ENCODE data around the gene DAPK1.
"Not testable (repeated sequence)": the region's sequence is repeated elsewhere in the genome, so short reads cannot be mapped to it uniquely, and the experiment has no call there.

Gene DAPK1

GRCh38 chr9:87498811-87499360, 1.2 kb downstream of the DAPK1 start:
- no peak for DNase-seq

GRCh38 chr9:87499424-87500017, 1.9 kb downstream of the DAPK1 start:
- no peak for DNase-seq

DNA sequence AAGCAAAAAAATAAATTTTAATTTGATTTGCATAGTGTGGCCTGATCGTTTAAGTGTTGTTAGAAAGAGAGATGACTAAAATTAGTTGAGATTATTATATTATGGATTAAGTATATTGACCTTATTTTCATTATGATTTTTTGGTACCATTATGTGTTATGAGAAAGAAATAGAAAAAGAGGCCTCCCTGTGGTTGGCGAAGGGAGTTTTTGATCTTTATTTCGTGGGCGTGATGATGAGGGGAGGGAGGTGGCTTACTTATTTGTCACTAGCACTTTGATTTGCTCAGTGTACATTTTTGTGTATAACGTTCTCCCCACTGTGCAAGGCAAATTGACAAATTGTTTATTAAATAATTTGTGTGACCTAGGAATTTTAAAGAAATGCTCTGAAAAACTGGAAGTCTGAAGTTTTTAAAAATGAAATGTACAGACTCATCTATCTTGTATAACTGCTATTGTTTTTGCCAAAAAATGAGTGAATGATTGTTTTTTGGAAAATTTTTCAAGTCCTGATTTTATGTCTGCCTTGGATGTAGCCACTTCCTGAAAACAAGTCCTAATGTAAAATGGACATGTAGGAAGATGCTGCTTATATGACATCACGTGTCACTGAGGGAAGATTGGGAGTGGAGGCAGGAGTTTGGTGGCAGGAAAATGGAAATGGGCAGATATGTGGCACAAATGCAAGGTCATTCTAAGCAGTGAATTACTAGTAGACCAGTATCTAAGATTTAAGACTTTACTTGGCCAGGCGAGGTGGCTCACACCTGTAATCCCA, 3.0 kb downstream of the DAPK1 start:
- no peak for DNase-seq

- DNase-seq: not testable (repeated sequence)
Measured at GRCh38 chr9:87501271-87501656, 3.6 kb downstream of the DAPK1 start.

- no peak for DNase-seq
Measured at GRCh38 chr9:87501806-87502205, 4.1 kb downstream of the DAPK1 start.

GRCh38 chr9:87502391-87503221, 4.9 kb downstream of the DAPK1 start:
- no peak for DNase-seq

GRCh38 chr9:87503430-87503829, 5.8 kb downstream of the DAPK1 start:
- DNase-seq: no peak

GRCh38 chr9:87503927-87504326, 6.3 kb downstream of the DAPK1 start:
- no peak for DNase-seq

- no peak for DNase-seq
Measured at GRCh38 chr9:87504938-87505337, 7.3 kb downstream of the DAPK1 start.

- no peak for DNase-seq
Measured at GRCh38 chr9:87505869-87506678, 8.4 kb downstream of the DAPK1 start.

GRCh38 chr9:87507576-87507975, 9.9 kb downstream of the DAPK1 start:
- no peak for DNase-seq

GRCh38 chr9:87510252-87510683, 12.6 kb downstream of the DAPK1 start:
- DNase-seq: no peak

DNA sequence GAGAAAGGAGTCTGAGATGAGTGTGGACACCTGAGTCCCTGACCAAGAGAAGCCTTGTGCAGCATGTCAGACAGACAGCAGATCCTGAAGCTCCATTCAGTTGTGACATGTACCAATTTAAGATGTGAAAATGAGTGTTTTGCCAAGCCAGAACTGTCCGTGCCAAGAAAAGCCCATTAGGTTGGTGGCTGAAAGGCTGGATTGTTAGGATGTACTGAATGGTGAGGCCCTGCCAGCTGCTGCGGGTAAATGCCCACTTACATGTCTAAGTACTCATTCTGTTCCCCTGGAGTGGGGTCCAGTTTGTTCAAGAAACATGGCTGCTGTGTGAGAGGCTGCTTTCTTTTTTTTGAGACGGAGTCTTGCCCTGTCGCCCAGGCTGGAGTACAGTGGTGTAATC, 14.6 kb downstream of the DAPK1 start:
- DNase-seq: no peak

DNA sequence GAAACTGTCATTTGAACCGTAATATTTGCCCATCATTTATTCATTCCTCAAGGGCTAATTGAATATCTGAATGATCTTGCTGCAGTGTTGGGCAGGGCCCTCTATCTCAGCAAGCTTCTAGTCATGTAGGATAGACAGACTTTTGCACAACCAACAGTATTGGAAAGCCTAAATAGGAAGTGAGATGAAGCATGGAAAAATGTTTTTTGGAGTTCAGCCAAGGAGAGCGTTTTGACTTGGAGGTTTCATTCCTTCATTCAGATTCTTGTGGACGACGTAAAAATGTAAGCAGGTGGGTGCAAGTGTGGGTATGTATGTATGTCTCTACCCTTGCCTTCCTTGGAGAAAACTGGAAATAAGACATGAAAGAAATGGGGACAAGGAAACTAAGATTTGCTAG, 15.5 kb downstream of the DAPK1 start:
- no peak for DNase-seq

DNA sequence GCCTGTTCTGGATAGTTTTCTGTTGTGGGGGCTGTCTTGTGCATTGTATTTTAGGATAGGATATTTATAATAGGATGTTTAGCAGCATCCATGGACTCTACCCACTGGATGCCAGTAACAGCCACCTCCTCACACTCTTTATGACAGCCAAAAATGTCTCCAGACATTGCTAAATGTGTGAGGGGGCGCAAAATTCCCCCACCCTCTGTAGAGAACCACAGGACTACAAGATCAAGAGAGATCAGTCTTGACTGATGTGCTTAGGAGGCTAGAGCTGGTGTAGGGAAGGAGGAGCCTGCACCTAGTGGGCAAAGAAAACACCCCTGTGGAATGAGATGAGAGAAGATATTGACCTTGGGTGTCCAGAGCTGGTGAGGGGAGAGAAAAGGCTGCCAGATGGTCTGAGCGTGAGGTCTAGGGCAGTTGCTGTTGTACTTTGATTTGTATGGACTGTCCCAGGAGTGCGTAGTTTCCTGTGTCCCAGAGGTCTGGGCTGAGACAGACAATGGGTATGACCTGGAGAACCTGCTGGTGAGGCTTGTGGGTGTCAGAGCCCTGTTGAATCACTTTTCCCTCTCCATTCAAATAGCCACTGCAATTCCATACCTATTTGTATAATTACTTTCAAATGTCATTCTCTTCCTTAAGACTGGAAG, 16.3 kb downstream of the DAPK1 start:
- DNase-seq: no peak

- no peak for DNase-seq
Measured at GRCh38 chr9:87515006-87515405, 17.3 kb downstream of the DAPK1 start.

GRCh38 chr9:87515588-87516221, 18.0 kb downstream of the DAPK1 start:
- DNase-seq: no peak

GRCh38 chr9:87516222-87516925, 18.7 kb downstream of the DAPK1 start:
- peak; percentile 83 for DNase-seq

DNA sequence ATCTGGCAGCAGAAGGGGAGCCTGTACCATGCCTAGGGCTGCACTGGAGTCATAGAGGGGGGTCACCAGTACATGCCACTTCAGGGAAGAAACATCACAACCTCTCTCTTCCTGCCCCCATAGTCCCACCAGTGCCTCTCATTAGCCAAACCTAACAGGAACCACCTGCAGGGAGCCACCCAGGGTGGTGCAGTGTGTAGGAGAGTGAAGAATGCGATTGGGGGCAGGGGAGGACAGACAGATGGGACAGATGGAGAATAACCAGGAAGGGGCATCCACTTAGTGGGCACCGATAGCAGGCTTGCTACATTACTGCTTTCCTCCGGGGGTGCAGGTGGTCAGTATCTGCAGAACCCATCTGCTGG, 19.2 kb downstream of the DAPK1 start:
- no peak for DNase-seq

- DNase-seq: no peak
Measured at GRCh38 chr9:87517732-87518131, 20.1 kb downstream of the DAPK1 start.

All from NCI-H226 (cell line).